GM12872 (cell line): Measurements from ENCODE around the gene TMEM161B.

Source experiments
- CTCF ChIP-seq: IDR thresholded peaks from 3 replicates; pipeline ENCODE4 v1.5.1; 2011; ENCODE audit warnings: low read depth, mild to moderate bottlenecking, low read length, moderate library complexity; ENCODE audit not compliant: insufficient read depth

Gene TMEM161B

GRCh38 chr5:88158056-88158455, 110.6 kb downstream of the TMEM161B start:
- no peak for TF ChIP-seq CTCF

- no peak for TF ChIP-seq CTCF
Observed at GRCh38 chr5:88154891-88155290, 113.8 kb downstream of the TMEM161B start.

GRCh38 chr5:88150747-88151146, 117.9 kb downstream of the TMEM161B start:
- no peak for TF ChIP-seq CTCF

GRCh38 chr5:88145611-88146467, 122.8 kb downstream of the TMEM161B start:
- TF ChIP-seq CTCF = no peak

GRCh38 chr5:88145221-88145610, 123.4 kb downstream of the TMEM161B start:
- TF ChIP-seq CTCF = no peak
